ENCODE data around the gene CIP2A. TPM values are rescaled to one million over a fixed set of nuclear protein-coding genes. Genes with fewer than 3 reads are reported as not detected.

Gene CIP2A
- total RNA-seq, 6 experiments from 2014 or later, result 11.6 to 29.8 (median 26.5) TPM

- TF ChIP-seq CTCF (IDR thresholded peaks at IDR 0.05), result no peak
- H3K4me3 Mint-ChIP-seq, result no peak overlapping the region
- H3K4me1 Mint-ChIP-seq (ENCODE audit: low read depth), result no peaks in the 10 kb centered on the region
- H3K36me3 Mint-ChIP-seq (ENCODE audit: low read depth), result no peaks in the 10 kb centered on the region
- H3K9me3 Mint-ChIP-seq, result no peaks in the 10 kb centered on the region
- peaks cover 7% of the 10 kb centered on the region for H3K27me3 Mint-ChIP-seq (ENCODE audit: insufficient read depth)
- H3K27ac Mint-ChIP-seq, result no peak overlapping the region
- DNase-seq, result no peak
These were observed 63.3 kb downstream of the CIP2A start for GRCh38 chr3:108525971-108526370.

GRCh38 chr3:108525256-108525655 is 64.0 kb downstream of the CIP2A start:
- no peak for TF ChIP-seq CTCF (IDR thresholded peaks at IDR 0.05)
- H3K9me3 Mint-ChIP-seq, result no peaks in the 10 kb centered on the region

GRCh38 chr3:108524537-108524936 is 64.7 kb downstream of the CIP2A start:
- Mint-ChIP-seq H3K4me3 (no peak overlapping the region), H3K27ac (no peak overlapping the region), H3K36me3 (ENCODE audit: low read depth) (no peaks in the 10 kb centered on the region), H3K27me3 (ENCODE audit: insufficient read depth) (peaks cover 7% of the 10 kb centered on the region), H3K4me1 (ENCODE audit: low read depth) (no peaks in the 10 kb centered on the region), H3K9me3 (no peaks in the 10 kb centered on the region)
- DNase-seq, result no peak
- no peak for TF ChIP-seq CTCF (IDR thresholded peaks at IDR 0.05)

More at GRCh38 chr3:108525256-108525655, 64.0 kb downstream of the CIP2A start:
- Mint-ChIP-seq H3K36me3 (ENCODE audit: low read depth) (no peaks in the 10 kb centered on the region), H3K27me3 (ENCODE audit: insufficient read depth) (peaks cover 7% of the 10 kb centered on the region), H3K4me3 (no peak overlapping the region), H3K4me1 (ENCODE audit: low read depth) (no peaks in the 10 kb centered on the region), H3K27ac (no peak overlapping the region)
- DNase-seq, result no peak

- H3K4me1 Mint-ChIP-seq (ENCODE audit: low read depth), result no peaks in the 10 kb centered on the region
- peaks cover 14% of the 10 kb centered on the region for H3K27me3 Mint-ChIP-seq (ENCODE audit: insufficient read depth)
- no peaks in the 10 kb centered on the region for H3K9me3 Mint-ChIP-seq
- H3K27ac Mint-ChIP-seq, result no peak overlapping the region
- no peak overlapping the region for H3K4me3 Mint-ChIP-seq
- DNase-seq, result no peak
- H3K36me3 Mint-ChIP-seq (ENCODE audit: low read depth), result no peaks in the 10 kb centered on the region
- no peak for TF ChIP-seq CTCF (IDR thresholded peaks at IDR 0.05)
These were observed 70.3 kb downstream of the CIP2A start for GRCh38 chr3:108518895-108519294.

- TF ChIP-seq CTCF (IDR thresholded peaks at IDR 0.05), result no peak
- H3K4me3 Mint-ChIP-seq, result no peak overlapping the region
- no peak for DNase-seq
- H3K9me3 Mint-ChIP-seq, result no peaks in the 10 kb centered on the region
- no peaks in the 10 kb centered on the region for H3K4me1 Mint-ChIP-seq (ENCODE audit: low read depth)
- H3K27ac Mint-ChIP-seq, result no peak overlapping the region
- no peaks in the 10 kb centered on the region for H3K36me3 Mint-ChIP-seq (ENCODE audit: low read depth)
- H3K27me3 Mint-ChIP-seq (ENCODE audit: insufficient read depth), result peaks cover 12% of the 10 kb centered on the region
These were observed 72.4 kb downstream of the CIP2A start for GRCh38 chr3:108516881-108517280.

- Mint-ChIP-seq H3K4me3 (no peak overlapping the region), H3K4me1 (ENCODE audit: low read depth) (no peaks in the 10 kb centered on the region), H3K9me3 (no peaks in the 10 kb centered on the region), H3K36me3 (ENCODE audit: low read depth) (no peaks in the 10 kb centered on the region), H3K27me3 (ENCODE audit: insufficient read depth) (peaks cover 9% of the 10 kb centered on the region), H3K27ac (no peak overlapping the region)
- DNase-seq, result peak; percentile 7
- no peak for TF ChIP-seq CTCF (IDR thresholded peaks at IDR 0.05)
These were observed 75.3 kb downstream of the CIP2A start for GRCh38 chr3:108513961-108514360.

All from HFFc6 (cell line).